ENCODE data around the gene CHAF1A.

CHAF1A gene

GRCh38 chr19:4401769-4402170 lies 670 bp upstream of the CHAF1A start:
- DNase-seq (ENCODE audit: low read depth in 2 of 2): no peak

GRCh38 chr19:4403005-4403761 lies 743 bp downstream of the CHAF1A start:
- no peak for DNase-seq (ENCODE audit: low read depth in 2 of 2)

- DNase-seq (ENCODE audit: low read depth in 2 of 2): no peak
Measured at GRCh38 chr19:4405977-4406376, 3.5 kb downstream of the CHAF1A start.

- no peak for DNase-seq (ENCODE audit: low read depth in 2 of 2)
Measured at GRCh38 chr19:4406626-4407025, 4.2 kb downstream of the CHAF1A start.

GRCh38 chr19:4409123-4409933 lies 6.9 kb downstream of the CHAF1A start:
- DNase-seq (ENCODE audit: low read depth in 2 of 2): no peak

- DNase-seq (ENCODE audit: low read depth in 2 of 2): no peak
Measured at GRCh38 chr19:4413588-4413987, 11.1 kb downstream of the CHAF1A start.

- DNase-seq (ENCODE audit: low read depth in 2 of 2): no peak
Measured at GRCh38 chr19:4414144-4414799, 11.8 kb downstream of the CHAF1A start.

- no peak for DNase-seq (ENCODE audit: low read depth in 2 of 2)
Measured at GRCh38 chr19:4414800-4415321, 12.4 kb downstream of the CHAF1A start.

GRCh38 chr19:4415352-4415751 lies 12.9 kb downstream of the CHAF1A start:
- DNase-seq (ENCODE audit: low read depth in 2 of 2): no peak

GRCh38 chr19:4416268-4416667 lies 13.8 kb downstream of the CHAF1A start:
- no peak for DNase-seq (ENCODE audit: low read depth in 2 of 2)

GRCh38 chr19:4423416-4424126 lies 21.1 kb downstream of the CHAF1A start:
- DNase-seq (ENCODE audit: low read depth in 2 of 2): no peak

GRCh38 chr19:4425537-4425936 lies 23.1 kb downstream of the CHAF1A start:
- DNase-seq (ENCODE audit: low read depth in 2 of 2): no peak

GRCh38 chr19:4428326-4428975 lies 26.0 kb downstream of the CHAF1A start:
- DNase-seq (ENCODE audit: low read depth in 2 of 2): no peak

GRCh38 chr19:4429256-4429655 lies 26.8 kb downstream of the CHAF1A start:
- DNase-seq (ENCODE audit: low read depth in 2 of 2): no peak

GRCh38 chr19:4429771-4430171 lies 27.3 kb downstream of the CHAF1A start:
- DNase-seq (ENCODE audit: low read depth in 2 of 2): no peak

- no peak for DNase-seq (ENCODE audit: low read depth in 2 of 2)
Measured at GRCh38 chr19:4430760-4431159, 28.3 kb downstream of the CHAF1A start.

GRCh38 chr19:4431296-4431695 lies 28.9 kb downstream of the CHAF1A start:
- DNase-seq (ENCODE audit: low read depth in 2 of 2): no peak

- DNase-seq (ENCODE audit: low read depth in 2 of 2): no peak
Measured at GRCh38 chr19:4431808-4432674, 29.6 kb downstream of the CHAF1A start.

- no peak for DNase-seq (ENCODE audit: low read depth in 2 of 2)
Measured at GRCh38 chr19:4432918-4433506, 30.6 kb downstream of the CHAF1A start.

- no peak for DNase-seq (ENCODE audit: low read depth in 2 of 2)
Measured at GRCh38 chr19:4434391-4434790, 32.0 kb downstream of the CHAF1A start.
